HG03280 (cell line): ENCODE results near the gene ZDHHC9.
"Not testable (repeated sequence)": the region's sequence is repeated elsewhere in the genome, so short reads cannot be mapped to it uniquely, and the experiment has no call there.

Source experiments
- ATAC-seq: cut with Tn5 transposase; IDR thresholded peaks from one replicate; pipeline ENCODE4 v1.9.1; 2021; ENCODE audit warnings: mild to moderate bottlenecking, moderate library complexity; ENCODE audit not compliant: unreplicated experiment

The ZDHHC9 gene

DNA sequence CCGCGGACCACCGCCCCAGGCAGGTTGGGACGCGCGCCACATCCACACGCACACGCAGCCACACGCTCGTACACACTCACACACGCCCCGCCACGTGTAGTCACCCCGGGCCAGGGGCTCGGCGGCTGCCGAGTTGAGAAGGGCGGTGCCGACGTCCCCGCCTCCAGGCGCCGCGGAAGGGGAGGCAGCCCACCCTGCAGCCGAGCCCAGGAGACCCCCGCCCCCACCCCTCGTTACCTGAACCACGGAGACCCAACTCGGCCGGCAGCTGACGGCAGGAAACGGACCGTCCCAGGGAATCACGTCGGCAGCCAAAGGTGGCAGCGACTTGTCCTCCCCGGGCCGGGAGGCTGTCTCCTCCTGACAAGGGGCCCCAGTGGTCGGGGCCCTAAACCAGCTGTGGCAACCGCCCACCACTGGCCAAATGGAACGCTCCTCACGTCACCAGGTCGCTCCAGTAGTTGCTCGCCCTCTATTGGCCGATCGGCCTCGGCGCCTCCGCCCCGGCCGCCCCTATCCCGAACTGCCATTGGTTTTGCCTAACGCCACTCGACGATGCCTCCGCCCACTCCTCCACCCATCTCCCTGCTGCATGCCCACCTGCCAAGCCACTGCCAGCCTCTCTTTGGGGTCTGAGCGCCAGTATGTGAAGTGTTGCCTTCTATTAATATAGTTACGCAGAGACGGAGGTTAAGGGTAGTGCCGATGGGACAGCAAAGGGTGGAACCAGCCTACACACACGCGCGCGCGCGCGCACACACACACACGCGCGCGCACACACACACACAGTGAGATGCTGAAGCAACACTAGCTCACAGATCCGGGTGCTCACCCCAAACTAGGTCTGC, at the start of gene ZDHHC9:
ZDHHC9 (minus strand) TSS at position 428 of the 848 bp plus-strand sequence. CDS start 1,941 bp downstream, outside the sequence.
- ATAC-seq: peak; percentile 100

DNA sequence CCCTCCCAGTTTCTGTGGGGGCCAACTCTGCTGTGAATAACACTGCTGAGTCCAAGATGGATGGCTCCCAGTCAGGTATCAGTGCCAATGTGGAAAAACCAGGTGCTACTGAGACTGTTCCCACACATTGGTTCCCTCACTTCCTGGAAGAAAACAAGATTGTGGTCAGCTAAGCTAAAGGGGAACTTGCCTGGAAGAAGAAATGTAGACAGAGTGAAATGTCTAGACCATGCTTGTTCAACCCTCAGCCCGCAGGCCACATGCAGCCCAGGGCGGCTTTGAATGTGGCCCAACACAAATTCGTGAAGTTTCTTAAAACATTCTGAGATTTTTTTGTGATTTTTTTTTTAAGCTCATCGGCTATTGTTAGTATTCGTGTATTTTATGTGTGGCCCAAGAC, 33.7 kb upstream of the ZDHHC9 start:
- ATAC-seq: no peak

DNA sequence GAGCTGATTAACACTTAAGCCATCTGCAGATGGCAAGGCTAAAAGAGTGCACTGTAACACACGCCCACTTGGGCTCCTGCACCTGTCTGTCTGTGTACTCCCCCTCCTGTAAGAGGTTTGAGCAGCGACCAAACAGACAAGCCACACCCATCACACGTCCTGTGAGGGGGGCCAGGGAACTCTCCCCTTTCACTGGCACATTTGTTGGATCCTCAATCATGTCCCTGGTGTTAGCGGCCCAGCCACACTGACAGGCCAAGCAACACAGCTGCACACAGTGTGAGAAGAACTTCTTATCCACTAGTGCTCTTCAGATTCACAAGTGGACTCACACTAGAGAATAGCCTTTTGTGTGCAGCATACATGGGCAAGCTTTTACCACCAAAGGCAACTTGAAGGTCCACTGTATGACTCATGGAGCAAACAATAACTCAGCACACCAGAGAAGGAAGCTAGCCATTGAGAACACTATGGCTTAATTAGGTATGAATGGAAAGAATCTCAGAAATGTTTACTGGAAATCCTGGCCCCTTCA, 33.2 kb upstream of the ZDHHC9 start:
- no peak for ATAC-seq

DNA sequence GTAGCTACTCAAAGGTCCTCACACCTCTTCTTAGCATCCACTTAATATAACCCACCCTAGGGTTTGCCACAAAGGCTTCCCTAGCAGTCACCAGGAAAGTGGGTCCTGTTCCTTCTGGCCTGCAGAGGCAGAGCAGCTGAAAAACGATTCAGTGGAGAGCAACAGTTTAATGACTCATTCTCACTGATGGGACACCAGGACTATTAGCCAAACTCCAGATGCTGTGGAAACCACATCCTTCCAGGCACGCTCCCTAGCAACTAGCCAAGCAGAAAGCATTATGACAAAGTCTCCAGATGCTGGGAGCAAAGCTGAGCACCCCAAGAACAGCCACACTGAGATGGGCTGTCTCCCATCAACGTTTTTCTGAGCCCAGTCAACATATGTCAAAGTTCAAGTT, 32.0 kb upstream of the ZDHHC9 start:
- no peak for ATAC-seq

DNA sequence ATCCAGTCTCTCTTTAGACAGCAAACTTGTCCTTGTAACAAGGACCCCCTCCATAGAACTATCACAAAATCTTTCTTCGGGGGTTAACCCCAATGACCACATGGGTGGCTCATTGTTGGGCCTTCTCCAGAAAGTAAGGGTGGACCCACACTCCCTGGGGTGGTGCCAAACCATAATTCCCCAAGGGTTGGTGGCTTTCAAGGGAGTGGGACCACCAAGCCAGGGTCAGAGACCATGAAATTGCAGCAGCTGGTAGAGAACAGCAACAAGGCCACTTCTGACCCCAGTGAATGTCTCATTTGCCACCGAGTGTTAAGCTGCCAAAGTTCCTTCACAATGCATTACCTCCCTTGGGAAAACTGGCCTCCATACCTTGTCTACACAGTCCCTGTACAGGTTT, 28.8 kb upstream of the ZDHHC9 start:
- ATAC-seq: no peak

DNA sequence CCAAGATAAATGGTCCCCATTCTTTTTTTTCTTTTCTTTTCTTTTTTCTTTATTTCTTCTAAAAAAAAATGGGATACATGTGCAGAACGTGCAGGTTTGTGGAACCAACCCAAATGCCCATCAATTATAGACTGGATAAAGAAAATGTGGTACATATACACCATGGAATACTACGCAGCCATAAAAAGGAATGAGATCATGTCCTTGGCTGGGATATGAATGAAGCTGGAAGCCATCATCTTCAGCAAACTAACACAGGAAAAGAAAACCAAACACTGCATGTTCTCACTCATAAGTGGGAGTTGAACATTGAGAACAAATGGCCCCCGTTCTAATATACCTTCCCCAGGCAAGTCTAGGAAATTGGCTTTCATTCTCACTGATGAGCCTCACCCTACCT, 22.6 kb upstream of the ZDHHC9 start:
- not testable (repeated sequence) for ATAC-seq

DNA sequence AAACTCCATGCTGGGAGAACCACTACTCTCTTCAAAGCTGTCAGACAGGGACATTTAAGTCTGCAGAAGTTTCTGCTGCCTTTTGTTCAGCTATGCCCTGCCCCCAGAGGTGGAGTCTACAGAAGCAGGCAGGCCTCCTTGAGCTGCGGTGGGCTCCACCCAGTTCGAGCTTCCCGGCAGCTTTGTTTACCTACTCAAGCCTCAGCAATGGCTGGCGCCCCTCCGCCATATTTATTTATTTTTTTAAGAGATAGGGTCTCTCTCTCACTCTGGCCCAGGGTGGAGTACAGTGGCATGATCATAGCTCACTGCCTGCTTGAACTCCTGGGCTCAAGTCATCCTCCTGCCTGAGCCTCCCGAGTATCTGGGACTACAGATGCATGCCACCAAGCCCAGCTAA, 15.4 kb upstream of the ZDHHC9 start:
- not testable (repeated sequence) for ATAC-seq

DNA sequence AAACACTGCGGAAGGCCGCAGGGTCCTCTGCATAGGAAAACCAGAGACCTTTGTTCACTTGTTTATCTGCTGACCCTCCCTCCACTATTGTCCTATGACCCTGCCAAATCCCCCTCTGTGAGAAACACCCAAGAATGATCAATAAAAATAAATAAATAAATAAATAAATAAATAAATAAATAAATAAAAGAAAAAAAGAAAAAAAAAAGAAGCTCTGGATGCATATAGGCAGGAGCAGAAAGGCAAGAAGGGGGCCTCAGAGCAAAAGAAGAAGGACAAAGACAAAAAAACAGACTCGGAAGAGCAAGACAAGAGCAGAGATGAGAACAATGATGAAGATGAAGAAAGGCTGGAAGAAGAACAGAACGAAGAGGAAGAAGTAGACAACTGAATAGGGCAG, 8.1 kb upstream of the ZDHHC9 start:
- not testable (repeated sequence) for ATAC-seq

DNA sequence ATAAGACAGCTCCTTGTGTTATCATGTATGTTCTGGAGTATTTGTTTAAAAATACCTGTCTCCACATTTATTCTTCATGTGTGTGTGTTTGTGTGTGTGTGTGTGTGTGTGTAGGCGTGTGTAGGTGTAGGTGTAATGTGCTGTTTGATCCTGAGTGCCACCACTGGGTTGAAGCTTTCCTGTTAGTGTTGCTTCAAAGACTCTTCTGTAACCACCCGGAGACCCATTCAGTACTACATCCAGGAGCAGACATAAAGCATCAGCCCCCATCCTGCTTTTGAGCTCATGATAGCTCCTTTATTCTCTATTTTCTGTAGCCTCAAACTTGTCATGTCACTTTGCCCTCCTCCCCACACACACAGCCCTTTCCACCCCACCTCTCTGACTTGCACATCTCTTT, 3.0 kb upstream of the ZDHHC9 start:
- no peak for ATAC-seq

DNA sequence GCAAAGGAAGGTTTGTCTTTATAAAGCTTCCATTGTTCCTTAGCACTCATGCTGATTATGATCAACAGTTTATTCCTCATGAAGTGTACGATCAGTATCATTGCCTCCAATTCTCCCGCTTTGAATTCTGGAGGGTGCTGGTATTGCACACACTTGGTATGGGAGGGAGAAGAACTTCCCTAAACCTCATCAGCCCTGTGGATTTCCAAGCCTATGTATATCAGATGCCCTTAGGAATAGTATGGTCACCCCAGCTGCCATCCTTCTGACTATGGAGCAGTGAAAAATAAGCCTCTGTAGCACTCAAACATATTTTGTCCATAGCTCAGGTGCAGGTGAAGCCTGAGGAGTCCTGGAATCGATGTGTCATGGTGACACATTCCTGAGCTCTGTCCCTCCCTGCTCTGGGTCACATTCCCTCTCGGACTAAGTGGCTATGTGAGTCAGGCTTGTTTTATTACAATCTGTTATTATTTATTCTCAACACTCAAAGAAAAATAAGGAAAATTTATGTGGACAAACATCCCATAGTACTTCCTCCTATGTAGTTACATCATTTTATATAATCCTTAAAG, 2.0 kb upstream of the ZDHHC9 start:
- no peak for ATAC-seq

DNA sequence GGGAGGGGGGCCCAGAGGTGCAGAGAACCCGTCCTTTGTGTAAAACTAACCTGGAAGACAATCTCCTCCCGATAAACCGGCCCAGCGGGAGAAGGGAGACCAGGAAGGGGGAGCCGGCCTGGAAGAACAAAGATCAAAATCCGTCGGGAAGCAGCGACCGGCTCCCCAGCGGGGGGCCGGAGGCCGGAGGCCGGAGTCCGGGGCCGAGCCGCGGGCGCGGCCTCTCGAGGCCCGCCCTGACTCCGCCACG, 552 bp downstream of the ZDHHC9 start:
- no peak for ATAC-seq

DNA sequence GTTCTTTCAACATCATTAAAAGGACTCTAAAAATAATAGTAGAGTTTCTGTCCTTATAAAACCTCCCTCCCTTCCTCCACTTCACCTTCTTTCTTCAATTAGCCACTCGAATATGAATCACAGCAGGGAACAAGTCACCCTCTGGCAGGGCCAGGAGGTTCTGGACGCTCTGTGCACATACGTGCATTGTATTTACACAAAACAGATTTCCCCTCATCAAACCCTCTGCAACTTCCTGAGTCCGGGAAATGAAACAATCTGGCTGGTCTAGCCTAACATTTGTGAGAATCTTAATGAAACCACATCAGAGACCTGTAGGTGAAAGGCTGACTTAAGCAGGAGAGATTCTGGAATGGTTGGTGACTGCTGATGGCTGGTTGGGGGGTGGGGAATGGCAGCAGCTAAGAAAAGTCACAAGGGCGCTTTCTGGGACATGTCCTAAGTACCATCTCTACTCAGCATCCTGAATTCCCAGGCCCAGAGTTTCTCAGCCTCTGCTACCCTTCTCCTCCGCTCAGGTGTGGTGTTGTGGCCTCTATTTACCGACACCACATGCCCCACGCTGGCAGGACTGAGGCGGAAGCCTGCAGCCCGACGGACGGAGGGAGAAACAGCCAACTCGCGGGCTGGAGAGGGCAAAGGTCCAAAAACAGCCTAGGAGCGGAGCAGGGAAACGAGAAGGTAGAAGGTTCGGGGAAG, 1.0 kb downstream of the ZDHHC9 start:
- no peak for ATAC-seq

DNA sequence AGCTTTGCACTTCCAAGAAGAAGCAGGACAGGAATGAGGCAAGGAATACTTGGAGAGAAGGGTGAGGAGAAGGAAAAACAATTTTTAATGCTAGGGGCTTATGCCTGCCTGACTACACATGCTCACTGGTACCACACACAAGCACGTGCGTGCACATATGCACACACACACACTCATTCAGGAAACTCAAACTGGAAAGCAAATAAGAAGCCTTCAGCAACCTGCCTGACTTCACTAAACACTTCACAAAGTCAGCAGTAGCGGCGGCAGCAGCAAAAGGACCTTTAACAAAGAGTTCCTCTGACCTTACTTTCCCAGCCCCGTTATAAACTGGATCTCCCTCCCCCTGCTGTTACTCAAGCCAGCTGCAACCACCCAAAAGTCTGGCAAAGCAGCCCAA, 3.3 kb downstream of the ZDHHC9 start:
- ATAC-seq: no peak

DNA sequence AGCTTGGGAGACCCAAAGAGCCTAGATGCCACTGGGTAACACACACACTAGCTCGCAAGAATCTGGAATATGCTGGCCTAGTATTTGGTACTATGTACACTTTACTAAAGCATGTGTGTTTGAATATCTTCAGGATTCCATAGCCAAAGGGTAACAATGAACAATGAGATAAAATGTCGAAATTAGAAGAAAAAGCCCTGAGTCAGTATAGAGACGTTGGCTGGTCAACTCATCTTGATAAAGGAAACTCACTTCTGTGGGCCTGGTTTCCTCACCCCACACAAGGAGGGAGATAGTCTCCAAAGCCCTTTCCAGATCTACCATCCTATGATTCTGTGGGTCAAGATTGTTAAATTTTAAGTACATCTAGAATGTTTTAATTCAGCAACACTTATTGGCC, 6.9 kb downstream of the ZDHHC9 start:
- ATAC-seq: no peak

DNA sequence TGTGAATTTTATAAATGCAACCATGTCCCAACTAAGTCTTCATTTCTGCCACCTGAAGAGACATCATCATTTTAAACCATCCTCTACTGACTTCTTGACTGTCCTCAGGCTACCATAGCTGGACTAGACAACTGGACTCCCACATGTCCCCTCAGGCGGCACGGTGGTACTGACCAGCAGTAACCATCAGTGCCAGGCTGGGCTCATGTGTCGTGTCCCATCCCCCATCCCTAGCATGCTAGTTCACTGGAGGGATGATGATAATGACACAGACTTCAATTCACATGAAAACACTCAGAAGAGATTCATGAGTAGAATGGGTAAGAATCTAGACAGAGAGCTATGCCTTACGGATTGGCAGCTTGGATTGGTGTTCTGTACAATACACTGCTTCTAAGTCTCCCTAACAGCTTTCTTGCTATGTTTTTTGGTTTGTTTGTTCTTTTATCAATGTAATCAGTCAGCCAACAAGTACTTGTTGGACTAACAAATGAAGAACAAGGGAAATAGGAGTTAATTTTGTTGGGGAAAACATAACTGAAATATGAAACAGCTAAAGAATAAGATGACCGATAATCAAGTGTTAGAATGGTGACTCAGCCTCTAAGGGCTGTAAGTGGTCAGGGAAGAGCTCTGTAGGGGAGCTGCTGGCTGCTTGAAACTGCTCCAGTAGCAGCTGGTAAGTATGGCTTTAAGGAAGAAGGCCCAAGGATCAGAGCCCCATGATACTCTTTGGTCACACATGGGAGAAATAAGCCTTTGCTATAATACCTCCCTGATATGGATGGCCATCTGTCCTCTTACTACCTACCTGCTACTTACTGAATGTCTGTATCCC, 10.3 kb downstream of the ZDHHC9 start:
- no peak for ATAC-seq

DNA sequence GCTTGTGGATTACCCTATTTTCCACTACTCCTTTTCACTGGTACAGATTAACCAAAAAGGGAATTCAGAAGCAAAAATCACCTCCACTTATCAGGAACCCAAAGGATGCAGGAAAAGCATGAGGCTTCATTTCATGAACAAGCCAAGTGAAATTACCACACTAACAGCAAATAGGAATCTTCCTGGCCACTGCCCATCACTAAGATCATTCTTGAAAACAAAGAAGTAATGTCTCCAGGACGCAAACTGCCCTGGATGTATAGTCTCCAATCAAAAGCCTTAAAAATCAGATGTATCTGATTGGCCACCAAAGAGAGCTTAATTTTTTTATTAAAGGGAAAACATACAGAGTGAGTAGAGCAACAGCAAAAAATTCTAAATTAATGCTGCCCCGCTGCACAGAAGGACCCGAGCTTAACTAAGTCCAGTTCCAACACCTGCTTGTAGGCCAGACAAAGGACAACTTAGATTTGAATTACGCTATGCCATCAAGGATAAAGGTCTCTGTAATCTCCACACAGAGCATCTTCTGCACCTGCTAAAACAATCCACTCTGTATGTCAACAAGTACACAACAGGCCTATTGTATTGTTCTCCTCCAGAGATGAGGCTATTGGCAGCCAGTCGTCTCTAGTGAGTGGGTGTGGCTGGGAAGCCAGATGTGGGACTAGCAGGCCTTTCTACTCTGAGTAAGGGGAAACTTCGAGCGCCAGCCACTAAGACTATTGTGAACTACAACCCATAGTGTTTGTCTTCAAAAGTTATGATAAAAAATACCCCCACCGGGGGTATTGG, 12.4 kb downstream of the ZDHHC9 start:
- ATAC-seq: no peak

DNA sequence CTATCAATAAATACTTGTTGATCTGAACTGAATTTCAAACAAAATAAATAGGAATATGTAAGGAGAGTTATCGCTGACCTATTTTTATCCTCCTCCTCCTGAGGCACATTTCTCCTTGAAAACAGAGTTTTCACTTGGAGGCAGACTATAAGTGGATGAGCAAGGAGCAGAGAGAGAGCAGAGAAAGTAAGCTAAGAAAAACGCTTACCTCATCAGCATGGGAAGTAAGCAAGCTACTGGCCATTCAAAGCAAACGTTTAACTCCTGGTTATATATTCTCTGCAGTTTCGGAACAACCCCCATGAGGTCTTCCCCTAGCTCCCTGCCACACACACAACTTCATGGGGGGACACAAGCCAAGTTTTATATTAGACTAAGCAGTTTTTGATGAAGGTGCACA, 13.2 kb downstream of the ZDHHC9 start:
- ATAC-seq: no peak

DNA sequence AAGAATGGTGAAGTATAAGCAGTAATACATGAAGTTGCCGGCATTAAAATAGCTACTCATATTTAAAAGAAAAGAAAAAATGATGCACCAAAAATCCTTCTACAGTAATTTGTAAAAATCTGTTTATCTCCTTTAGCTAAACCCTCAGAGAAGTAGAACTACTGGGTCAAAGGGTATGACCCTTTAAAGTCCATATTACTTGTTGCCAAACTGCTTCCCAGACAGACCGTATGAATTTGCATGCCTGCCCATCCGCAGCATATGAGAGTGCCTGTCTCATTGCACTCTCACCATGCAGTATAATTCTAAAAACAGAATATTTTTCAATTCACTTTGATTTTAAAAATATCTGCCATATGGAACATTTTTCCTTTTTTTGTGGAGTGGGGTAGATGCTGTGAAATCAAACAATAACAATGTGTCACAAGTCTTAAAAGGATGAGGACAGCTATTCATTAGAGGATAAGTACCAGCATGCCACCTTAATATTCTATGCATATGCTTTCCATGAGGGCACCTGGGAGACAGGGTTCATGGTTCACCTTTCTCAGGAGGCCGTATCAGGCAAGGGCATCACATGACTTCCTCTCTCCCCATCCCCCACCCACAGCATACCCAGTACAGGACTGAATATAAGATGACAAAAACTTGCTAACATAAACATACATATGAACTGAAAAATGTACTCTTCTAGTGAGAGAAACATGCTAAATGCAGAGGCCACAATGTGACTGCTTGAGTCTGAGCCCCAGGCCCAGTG, 17.8 kb downstream of the ZDHHC9 start:
- ATAC-seq: no peak

DNA sequence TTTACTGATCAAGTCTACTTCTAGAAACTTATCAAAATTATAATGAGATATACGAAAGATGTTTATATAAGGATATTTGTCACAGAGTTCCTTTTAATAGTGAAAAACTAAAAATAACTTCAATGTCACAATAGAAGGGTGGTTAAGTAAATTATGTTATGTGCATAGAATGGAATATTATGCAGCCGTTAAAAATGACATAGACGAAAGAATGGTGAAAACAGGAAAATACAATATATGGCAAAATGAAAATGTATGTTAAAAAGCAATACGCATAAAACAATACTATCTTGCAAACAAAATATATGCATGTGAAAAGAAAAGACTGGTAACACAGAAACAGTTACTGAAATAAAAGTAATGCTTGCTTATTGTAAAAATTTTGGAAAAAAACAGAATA, 19.1 kb downstream of the ZDHHC9 start:
- ATAC-seq: no peak

DNA sequence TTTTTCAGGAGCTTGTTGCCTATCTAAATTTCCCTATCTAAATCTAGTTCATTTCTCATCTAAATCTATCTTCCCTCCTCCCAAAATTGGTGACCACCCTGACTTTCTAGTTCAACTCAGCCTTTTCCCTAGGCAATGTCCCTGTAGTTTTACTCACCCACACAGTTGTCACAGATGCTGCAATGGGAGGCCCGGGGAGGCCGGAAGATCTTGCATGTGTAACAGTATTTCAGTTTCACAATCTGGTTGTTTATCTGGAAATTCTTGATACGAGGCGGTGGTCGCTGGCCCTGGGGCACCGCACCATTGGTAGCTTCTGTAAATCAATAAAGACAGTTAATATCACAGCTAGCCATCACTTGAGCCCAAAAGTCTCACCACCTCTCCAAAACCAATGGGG, 20.2 kb downstream of the ZDHHC9 start:
- no peak for ATAC-seq
